Islet precursor cell (in vitro differentiated cells): ENCODE results near the gene CD82.

Experiments used
- DNase-seq: peaks from one replicate; pipeline ENCODE4 v3.0.0-alpha.2; 2018

Gene CD82

GRCh38 chr11:44578279-44578678 is 12.8 kb downstream of the CD82 start:
- no peak for DNase-seq

- no peak for DNase-seq
Measured at GRCh38 chr11:44579302-44579761, 13.9 kb downstream of the CD82 start.

GRCh38 chr11:44580701-44581100 is 15.2 kb downstream of the CD82 start:
- no peak for DNase-seq

GRCh38 chr11:44581246-44581645 is 15.8 kb downstream of the CD82 start:
- no peak for DNase-seq

- no peak for DNase-seq
Measured at GRCh38 chr11:44582641-44583352, 17.3 kb downstream of the CD82 start.

- no peak for DNase-seq
Measured at GRCh38 chr11:44583353-44583669, 17.8 kb downstream of the CD82 start.

GRCh38 chr11:44585421-44585820 is 20.0 kb downstream of the CD82 start:
- no peak for DNase-seq

- no peak for DNase-seq
Measured at GRCh38 chr11:44589301-44589700, 23.8 kb downstream of the CD82 start.

GRCh38 chr11:44590769-44591168 is 25.3 kb downstream of the CD82 start:
- no peak for DNase-seq

- DNase-seq = no peak
Measured at GRCh38 chr11:44591557-44591956, 26.1 kb downstream of the CD82 start.

GRCh38 chr11:44592125-44592940 is 26.9 kb downstream of the CD82 start:
- no peak for DNase-seq

GRCh38 chr11:44593251-44593650 is 27.8 kb downstream of the CD82 start:
- no peak for DNase-seq

GRCh38 chr11:44595006-44595405 is 29.5 kb downstream of the CD82 start:
- DNase-seq = no peak

GRCh38 chr11:44595964-44596381 is 30.5 kb downstream of the CD82 start:
- DNase-seq = no peak

- no peak for DNase-seq
Measured at GRCh38 chr11:44596525-44597276, 31.2 kb downstream of the CD82 start.

- DNase-seq = no peak
Measured at GRCh38 chr11:44597358-44598012, 32.0 kb downstream of the CD82 start.

- no peak for DNase-seq
Measured at GRCh38 chr11:44598831-44599230, 33.4 kb downstream of the CD82 start.

GRCh38 chr11:44600261-44600660 is 34.8 kb downstream of the CD82 start:
- no peak for DNase-seq

GRCh38 chr11:44600839-44601383 is 35.4 kb downstream of the CD82 start:
- no peak for DNase-seq

- no peak for DNase-seq
Measured at GRCh38 chr11:44601471-44602370, 36.3 kb downstream of the CD82 start.

GRCh38 chr11:44602891-44603310 is 37.4 kb downstream of the CD82 start:
- no peak for DNase-seq

GRCh38 chr11:44604171-44604581 is 38.7 kb downstream of the CD82 start:
- DNase-seq = no peak
